NCI-H2227 (cell line): ENCODE data around the gene ARHGAP4.

Experiments used
- DNase-seq: peaks from one replicate; lab custom pipeline; 2025; ENCODE audit not compliant: unreplicated experiment; lab: John Stamatoyannopoulos, UW

ARHGAP4 gene

DNA sequence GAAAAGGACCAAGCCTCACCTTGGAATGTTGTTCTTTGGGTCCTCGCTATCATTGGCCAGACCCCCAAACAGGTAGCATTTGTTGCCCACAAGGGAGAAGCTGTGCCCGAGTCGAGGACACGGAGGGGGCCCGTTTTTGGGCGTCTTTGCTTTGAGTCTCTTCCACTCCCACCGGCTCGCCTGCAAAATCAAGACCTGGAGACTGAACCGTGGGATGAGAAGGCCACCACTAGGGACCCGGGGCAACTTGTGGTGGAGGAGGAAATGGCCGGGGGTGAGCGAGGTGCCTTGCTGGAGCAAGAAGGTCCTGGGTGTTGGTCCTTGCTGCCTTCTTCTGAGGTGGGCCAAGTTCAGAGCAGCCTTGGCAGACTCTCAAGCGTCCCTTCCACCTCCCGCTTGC, 38.0 kb upstream of the ARHGAP4 start:
- no peak for DNase-seq

DNA sequence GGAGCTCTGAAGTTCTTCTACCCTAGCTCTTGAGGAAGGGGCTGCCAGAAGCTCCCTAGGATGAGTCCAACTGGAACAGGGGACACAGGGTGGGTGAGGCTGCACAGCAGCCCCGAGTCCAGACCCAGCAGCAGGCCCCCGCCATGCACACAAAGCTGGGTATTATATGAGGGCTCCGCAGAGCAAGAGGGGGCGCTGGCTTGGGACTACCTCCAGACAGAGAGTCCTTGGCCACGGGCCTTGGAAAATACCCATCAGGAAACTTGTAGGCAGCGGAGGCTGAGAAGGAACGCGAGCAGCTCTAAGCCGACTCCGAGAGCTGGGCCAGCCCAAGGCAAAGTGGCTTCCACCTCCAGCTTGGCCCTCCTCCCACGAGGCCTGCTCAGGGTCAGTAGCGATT, 37.5 kb upstream of the ARHGAP4 start:
- no peak for DNase-seq

DNA sequence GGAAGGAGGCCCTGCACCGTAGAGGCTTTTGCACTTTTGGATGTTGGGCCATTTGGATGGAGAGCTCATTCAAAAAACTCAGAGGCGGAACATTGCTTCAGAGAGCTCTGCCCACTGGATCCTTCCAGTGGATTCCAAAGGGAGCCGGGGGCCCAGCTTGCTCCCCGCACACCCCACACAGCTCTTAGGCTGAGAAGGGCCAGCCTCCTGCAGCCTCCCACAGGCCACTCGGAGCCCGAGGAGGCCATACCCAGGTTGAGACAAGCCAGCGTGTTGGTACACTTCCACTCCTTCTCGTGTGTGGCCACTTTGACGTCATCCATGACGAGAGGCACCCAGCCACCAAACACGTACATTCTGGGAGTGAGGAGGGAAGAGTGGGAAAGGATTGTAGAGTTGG, 35.2 kb upstream of the ARHGAP4 start:
- no peak for DNase-seq

DNA sequence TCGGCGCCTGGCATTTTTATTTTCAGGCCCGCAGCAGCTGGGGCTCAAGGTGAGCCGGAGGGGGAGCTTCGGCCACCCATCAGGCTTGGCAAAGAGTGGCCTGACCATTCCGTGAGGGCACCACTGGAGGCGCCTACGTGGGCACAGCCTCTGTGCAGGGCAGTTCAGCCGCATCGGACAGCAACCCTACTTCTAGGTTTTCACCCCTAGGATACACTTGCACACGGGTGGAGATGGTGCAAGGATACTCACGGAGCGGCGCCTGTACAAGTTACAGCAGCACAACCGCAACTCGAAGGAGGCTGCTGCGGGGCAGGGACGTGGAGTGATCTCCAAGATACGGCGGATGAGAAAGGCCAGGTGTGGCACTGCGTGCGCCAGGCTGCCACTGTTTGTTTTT, 34.7 kb upstream of the ARHGAP4 start:
- DNase-seq = no peak

DNA sequence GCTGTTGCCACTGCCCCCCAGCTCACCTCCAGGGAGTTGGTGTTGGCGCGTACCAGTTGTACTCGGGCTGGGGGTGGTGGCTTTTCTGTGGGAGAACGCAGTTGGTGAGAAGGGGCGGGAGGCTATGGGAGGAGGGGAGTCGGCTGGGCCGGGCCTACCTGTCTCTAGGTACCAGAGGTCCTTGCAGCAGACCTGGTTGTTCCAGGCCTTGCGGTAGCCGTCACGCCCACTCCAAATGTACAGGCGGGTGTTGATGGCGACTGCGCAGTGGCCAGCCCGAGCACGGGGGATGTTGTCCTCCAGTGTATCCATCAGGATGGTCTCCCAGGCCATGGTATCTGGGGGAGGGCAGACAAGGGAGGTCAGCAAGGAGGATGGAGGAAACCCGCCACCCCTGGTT, 34.0 kb upstream of the ARHGAP4 start:
- DNase-seq = no peak

DNA sequence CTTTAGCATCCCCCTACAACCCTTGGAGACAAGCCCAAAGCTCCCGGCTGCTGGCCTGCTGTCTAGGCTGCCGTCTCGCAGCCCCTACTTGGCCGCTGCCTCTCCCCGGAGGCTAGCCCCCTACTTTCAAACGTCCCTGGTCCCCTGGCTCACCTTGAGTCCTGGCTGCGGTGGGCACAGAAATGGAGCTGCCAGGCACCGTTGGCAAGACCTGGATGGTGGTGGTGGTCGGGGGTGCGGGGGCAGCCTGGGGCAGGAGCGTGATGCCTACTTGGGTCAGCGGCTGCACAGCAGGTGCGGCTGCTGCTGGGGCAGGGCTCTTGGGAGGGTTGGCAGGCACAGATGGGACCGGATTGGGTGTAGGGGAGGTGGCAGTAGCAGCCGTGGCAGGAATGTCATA, 33.6 kb upstream of the ARHGAP4 start:
- no peak for DNase-seq

DNA sequence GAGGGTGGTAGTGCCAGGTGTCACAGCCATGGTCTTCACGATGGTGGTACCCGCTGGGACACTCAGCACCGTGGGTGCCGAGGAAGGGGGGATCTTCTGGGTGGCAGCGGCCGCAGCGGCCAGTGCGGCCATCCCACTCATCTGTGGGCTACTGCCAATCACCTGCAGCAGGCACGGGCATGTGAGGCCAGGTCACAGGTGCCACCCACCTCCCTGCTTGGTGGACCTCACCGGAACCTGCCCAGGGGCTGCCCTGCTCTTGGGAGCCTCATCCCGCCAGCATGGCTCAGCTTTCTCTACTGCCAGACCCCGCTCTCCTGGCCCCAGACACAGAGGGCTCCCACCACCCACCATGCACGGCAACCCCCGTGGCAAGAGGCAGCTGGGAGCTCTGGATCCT, 32.5 kb upstream of the ARHGAP4 start:
- DNase-seq = no peak

DNA sequence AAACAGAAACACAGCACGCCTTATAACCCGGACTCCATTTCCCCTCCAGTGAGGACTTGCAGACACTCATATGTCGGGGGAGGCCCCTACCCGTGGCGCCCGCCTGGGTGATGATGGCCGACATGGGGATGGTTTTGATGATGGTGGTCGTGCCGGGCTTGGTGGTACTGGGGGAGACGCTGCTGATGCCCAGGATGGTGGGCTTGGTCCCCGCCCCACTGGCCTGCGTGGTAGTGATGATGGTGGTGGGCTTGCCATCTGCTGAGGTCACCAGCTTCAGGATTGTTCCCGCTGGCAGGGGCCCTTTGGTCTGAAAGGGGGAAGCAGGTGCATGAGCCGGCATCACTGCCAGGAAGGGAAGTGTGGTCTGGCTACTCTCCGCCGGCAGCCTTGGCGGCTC, 31.2 kb upstream of the ARHGAP4 start:
- no peak for DNase-seq

DNA sequence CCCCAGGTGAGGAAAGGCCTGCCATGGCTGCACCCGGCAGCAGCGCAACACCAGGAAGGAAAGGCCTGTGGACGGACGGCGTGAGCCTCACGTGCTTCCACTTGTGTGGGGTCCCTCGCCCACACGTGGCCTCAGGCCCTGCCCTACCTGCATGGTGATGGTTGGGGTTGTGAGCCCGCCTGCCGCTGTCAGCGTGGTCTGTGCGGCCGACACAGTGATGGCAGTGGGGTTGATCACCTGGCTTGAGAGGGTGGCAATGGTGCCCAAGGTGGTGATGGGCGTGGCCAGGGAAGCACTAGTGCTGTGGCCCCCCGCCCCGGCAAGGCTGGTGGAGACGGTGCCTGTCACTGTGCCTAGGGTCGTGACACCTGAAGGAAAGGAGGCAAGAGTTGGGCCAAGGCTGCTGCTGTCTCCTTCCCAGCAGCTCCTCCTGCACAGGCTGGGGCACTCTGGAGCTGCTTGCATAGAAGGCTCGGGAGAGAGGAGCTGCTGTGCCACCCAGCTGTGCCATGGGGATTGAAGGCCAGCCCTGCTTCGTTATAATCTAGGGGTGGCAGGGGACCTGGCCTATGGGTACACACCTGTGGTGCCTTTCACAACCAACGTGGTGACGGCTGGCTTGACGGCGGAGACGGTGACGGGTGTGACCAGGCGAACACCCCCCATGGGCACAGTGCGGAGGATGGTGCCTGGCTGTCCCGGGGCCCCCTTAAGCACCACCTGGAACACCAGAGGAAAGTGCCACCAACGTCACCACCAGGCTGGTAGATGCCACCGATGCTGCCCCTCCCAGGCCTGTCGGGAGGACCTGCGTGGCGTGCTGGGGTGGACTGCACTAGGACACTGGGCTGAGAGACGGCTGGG, 30.2 kb upstream of the ARHGAP4 start:
- no peak for DNase-seq

DNA sequence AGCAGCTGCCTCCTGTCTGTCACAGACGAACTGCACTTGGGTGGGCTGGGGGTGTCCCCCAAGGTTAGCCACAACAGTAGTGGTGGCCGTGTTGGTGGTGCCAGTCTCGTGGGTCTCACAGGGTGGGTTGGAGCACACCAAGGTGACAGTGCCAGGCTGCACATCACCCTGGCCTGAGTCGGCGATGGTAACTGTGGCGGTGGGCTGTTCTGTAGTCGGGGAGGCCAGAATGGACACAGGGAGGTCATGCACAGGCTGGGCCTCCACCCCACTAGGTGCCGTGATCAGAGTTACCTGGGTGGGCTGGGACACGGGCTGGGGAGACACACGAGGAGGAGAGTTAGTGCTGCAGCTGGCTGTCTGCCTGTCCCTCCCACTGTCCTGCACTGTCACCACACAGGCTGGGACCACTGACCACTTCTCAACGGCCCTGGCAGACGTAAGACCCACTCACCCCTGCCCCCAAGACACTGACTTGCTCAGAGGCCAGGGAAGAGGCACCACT, 29.2 kb upstream of the ARHGAP4 start:
- no peak for DNase-seq

DNA sequence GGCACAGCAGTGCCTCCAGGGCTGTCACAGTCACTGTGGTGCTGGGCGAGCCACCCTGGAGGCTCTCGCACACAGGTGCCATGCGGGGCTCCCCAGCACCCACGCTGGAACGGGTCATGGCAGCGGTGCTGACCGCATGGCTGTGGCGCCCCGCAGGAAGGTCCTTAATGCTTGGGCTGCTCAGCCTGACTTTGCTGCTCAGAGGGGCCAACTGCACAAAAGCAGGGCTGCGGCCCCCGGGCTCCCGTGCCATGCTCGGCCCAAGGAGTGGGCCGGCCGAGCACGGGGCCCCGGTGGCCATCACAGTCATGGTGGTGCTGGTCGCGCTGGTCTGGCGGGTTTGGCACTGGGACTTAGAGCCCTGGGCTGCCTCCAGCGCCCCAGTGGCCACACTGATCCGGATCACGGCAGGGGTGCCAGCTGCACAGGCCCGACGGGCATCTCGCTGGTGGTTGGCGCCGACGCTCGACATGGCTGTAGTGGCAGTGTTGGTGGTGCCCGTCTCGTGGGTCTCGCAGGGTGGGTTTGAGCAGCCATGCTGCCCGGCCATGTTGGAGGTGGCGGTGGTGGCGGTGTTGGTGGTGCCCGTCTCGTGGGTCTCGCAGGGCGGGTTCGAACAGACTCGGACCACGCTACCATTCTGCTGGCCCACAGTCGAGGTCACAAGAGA, 28.6 kb upstream of the ARHGAP4 start:
- DNase-seq = no peak

DNA sequence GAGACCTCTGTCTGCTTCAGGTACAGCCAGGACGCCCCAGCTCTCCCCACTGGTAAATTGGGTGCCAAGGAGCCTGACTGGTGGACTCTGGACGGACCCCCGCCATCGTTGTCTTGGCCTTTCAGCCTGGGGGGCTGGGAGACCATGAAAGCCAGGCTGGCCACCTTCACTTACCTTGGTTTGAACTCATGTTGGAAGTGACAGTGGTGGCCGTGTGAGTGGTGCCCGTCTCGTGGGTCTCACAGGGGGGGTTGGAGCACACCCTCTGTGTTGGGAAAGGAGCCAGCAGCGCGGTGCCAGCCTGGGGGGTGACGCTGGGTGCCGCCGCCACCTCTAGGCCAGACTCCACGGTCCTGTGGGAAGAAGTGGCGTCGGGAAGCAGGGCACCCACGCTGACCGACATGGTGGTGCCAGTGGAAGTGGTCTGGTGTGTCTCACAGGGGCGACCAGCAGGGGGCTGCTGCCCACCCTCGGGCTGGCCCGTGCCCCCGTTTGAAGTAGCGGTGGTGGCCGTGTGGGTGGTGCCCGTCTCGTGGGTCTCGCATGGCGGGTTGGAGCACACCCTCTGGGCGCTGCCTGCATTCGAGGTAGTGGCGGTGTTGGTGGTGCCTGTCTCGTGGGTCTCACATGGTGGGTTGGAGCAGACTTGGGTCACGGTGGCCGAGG, 28.0 kb upstream of the ARHGAP4 start:
- no peak for DNase-seq

DNA sequence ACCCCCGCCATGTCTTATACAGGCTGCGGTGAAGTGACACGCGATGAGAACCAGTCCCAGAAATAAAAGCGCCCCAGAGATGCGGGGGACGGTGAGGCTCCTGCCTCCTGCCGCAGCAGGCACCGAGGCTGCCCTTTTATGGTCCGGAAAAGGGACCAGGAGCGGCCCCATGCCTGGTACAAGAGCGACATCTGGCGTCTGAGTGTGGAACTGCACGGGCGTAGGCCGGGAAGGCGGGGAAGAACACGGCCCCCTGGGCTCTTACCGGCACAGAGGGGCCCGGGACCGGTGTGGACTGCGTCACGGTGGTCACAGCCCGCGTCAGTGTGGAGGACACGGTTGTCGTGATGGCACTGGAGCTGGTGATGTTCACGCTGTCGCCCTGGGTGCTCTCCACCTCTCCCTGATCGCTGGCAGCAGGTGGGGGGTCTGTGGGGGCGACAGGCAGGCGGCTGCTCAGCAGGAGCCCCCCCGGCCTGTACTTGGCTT, 27.3 kb upstream of the ARHGAP4 start:
- peak; percentile 85 for DNase-seq

DNA sequence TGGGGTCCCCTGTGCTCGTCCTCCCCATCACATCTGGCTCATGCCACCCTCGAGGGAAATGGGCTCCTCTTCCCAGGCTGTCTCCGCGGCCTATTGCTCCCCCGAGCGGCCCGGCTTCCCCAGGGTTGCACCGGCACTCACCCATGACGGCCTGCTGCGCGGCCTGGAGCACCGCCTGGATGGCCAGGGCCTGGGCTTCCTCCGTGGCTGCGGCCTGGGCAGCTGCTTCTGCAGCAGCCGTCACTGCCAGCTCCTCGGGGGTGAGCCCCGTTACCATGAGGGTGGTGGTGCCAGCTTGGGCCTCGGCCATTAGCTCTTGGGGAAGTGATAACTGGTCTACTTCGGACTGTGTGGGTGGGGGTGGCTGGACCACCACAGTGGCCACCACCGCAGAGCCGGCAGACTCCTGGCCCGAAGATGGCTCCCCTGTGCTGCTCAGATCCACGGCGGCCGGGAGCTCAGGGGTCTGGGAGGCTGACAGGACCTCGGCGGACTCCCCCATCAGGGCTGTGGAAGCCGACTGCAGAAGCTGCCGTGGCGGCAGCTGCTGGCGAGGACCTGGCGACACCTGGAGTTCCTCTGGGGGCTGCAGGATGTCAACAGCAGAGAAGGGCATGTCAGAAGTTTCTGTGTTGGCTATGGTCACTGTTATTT, 26.4 kb upstream of the ARHGAP4 start:
- DNase-seq = no peak

DNA sequence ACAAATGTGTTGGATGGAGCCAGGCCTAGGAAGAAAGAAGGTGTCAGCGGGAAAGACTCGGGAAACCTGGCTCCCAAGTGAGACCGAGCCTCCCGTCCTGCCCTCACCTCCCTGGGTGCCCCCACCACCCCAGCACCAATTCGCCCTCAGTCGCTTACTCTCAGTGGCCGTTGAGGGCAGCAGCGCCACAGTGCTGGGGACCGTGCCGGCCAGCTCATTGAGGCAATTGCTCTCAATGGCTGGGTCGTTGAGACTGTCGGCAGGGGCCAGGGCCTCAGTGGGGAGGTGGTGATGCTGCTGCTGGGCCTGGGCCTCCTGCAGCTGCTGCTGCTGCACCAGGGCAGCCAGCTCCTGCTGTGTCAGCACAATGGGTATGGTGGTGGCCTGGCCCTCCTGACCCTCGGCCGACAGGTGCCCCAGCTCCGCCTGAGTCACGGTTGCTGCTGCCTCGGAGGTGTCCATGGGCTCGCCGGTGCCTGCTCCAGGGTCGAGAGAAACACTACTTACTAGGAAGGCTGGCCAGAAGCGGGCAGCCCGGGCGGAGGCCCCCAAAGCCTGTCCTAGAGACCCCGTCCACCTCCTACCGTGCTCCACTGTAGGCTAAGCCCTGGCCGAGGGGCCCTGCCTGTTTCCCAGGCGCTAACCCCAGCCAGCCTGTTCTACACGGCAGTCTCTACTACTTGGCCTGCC, 25.8 kb upstream of the ARHGAP4 start:
- no peak for DNase-seq

DNA sequence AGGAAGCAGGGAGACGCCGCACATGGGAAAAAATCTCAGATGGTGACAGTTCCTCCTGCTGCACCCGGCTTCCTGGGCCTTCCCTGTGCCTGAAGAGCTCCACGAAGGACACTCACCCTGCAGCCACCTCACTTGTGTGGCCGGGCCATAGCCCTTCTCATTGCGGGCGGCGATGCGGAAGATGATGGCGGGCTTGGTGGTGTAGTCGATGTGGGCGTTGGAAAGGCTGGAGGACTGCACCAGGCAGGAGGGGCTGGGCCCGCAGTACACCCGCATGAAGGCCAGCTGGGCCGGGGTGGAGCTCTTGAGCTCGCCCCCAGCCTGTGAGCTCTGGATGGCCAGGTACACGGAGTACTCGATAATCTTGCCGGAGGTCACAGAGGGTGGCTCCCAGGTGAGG, 24.1 kb upstream of the ARHGAP4 start:
- DNase-seq = no peak

DNA sequence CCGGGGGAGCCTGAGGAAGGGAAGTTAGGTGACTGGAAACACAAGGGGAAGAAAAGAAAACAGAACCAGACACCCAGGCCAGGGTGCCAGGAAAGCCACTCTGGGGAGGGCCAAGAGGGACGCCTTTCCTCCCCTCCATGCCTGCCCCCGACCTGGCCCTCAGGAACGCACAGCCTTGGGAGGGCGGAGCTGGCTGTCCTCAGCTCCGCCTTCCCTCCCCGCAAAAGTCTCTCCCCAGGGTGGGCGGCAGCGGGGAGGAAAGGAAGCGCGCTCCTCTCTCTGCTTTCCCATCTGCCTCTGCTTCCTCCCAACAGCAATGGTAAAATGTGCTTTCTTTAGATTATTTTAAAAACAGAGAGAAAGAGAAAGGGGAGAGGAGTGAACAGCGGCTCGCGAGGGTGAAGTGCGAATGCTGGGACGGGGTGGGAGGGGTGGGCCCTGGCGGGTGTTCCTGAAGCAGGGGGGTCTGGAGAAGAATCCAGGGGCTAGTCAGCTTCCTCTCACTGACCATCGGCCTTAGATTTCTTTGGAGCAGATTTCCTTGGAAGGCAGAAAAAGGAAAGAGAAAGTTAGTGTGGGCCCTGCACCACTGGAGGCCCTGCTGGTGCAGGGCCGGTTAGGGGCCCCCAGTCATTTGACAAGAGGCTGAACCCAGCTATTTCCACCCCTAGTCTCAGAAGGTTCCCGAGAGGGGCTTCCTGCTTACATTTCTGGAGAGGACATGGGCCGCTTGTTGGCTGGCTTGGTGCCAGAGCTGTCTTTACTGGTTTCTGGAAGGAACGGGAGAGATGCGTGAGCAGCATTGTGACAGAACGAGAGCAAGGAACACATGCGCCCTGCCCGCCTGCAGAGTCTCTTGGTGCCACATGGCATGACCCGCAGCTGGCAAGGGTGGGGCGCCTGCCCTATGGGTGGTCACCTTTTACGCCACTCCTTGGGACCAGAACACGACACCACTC, 23.1 kb upstream of the ARHGAP4 start:
- peak; percentile 12 for DNase-seq

DNA sequence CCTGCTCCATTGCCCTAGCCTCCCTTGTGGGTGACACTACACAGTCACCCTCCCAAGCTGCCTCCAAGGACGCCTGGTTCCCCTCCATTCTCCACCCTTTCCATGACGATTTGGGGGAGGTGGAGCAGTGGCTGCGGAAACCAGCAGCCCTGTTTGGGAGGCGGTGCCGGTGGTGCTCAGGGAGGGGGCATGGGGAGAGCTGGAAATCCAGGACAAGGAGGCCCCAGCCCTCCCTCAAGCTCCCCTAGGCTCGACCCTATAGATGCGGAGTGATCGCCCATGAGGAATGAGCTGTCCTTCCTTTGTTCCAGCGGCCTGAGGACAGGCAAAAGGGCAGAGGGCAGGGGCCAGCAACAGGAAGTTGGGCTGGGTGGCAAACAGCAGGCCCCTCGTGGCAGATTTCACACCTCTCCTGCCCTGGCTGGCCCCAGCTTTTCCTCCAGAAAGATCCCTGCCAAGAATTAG, 22.0 kb upstream of the ARHGAP4 start:
- DNase-seq = no peak

DNA sequence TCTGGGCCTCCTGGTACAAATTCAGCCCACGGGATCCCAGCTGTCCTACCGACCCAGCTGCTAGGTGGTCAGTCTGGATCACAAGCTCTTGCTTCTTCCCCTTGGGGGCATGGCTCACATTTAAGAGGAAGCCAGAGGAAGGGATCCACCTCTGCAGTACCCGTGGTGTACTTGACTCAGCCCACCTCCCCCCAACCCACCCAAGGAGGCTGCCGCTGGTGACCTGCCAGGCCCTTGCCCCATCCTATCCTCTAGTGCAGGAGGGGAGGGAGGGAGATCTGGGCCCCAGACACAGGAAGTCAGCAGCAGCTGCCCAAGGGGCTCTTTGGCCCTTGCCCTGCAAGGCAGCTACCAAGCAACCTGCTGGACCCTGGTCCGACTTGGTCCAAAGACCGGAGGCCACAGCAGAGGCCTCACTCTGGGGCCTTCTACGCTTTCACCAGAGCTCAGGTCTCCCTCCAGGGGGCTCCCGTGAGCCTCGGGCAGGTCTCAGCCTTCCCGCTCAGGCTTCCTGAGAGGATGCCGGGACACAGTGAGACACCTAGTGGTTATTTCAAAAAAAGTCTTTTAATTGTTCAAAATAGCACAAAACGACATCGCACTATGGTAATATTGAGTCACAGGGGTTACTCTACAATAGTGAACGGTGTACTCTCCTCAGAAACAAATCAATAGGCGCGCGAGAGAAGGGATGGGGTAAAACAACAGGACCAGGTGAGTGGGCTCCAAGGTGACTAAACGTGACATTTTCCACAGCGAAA, 21.1 kb upstream of the ARHGAP4 start:
- peak; percentile 83 for DNase-seq
